HG03432 (cell line): ENCODE data around the gene TRAPPC5.
A peak's percentile ranks its signal among the peaks of the same experiment; 100 is the strongest.
"Not testable (repeated sequence)": the region's sequence is repeated elsewhere in the genome, so short reads cannot be mapped to it uniquely, and the experiment has no call there.

Source experiments
- ATAC-seq: cut with Tn5 transposase; IDR thresholded peaks from one replicate; pipeline ENCODE4 v1.9.1; 2021; ENCODE audit warnings: mild to moderate bottlenecking, moderate library complexity; ENCODE audit not compliant: unreplicated experiment

The TRAPPC5 gene

DNA sequence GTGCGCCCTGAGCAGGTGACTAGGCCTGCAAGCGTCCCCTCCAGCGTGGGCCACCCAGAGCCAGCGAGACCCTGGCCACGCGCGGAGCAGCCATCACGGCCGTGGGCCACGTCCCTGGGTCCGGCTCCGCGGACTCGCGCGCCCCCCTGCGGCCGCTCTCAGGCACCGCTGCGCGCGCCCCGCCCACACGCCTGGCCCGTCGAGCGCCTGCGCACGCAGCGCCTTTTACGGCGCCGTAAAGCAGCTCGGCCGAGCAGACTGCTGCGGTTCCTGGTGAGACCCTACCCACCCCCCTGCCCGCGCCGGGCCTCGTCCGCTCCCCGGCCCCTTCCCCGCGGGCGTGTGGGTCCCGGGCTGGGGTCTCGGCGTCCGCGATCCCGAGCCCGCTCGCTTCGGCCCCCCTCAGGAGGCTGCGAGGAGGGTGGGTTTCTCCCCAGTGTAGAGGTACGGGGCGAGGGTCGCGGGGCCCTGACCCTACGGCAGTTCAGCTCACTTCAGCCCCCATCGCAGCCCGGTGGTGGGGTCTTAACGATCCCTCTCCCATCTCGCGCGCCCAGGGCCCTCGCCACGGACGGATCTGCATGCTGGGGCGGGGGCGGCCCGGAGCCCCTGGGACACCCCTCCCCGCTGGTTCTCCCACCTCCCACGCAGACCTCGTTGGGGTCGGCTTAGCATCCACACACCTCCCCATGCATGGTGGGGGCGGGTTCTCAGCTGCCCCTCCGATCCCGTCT, at the start of gene TRAPPC5:
Gene TRAPPC5, plus strand, starts transcription at position 228 of the 734 bp plus-strand sequence. CDS start 1,421 bp downstream, outside the sequence.
- ATAC-seq = peak; percentile 73

DNA sequence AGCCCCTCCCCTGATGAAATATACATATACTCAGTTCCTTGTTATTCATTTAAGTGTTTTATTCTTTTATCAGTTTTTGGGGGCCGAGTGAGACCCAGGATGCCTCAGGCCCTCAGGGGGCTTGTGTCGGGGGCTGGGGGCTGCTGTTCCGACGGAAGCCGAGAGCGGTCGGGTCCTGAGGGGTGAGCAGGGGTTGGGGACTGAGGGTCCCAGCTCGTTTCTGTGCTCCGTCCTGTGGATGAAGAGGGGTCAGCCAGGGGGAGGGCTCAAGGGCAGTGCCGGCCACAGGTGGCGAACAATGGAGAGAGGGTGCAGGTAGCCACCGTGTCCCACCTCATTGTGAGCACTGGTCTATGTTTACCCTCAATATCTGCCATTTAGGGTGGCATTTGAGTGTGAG, 49.1 kb upstream of the TRAPPC5 start:
- no peak for ATAC-seq

DNA sequence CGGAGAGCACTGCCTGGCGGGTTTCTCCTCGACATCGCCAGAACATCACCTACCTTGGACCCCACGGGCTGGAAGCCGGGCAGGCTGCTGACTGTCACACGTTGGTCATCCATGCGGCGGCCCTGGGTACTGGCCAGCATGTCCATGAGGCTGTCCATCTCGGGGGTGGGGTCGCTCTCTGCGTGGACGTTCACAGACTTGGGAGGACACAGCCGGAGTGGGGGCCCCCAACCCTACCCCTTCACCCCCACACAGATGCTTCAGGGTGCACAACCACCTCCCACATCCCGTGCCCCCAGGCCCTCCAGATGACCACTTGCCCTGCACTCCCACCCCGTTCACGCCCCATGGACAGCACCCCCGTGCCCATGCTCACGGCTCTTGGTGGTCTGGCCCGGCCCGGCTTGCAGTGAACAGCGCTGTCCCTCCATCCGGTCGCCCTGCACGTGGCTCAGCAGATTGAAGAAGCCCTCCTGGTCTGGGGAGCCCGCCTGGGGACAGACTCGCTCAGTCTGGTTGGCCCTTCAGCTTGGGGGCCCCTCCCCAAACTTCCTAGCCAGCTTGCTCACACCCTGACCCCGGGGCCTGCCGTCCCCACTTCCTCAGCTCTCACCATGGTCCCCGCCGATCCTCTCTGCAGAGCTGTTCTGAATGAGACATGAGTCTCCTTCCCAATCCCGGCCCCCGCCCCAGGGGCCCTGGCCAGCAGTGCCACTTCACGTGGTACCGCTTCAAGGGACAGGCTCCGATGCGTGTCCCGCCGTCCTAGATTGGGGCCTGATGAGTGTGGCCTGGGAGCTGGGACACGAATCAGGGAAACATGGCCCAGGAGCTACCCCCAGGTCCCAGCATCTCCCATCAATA, 48.1 kb upstream of the TRAPPC5 start:
- no peak for ATAC-seq

DNA sequence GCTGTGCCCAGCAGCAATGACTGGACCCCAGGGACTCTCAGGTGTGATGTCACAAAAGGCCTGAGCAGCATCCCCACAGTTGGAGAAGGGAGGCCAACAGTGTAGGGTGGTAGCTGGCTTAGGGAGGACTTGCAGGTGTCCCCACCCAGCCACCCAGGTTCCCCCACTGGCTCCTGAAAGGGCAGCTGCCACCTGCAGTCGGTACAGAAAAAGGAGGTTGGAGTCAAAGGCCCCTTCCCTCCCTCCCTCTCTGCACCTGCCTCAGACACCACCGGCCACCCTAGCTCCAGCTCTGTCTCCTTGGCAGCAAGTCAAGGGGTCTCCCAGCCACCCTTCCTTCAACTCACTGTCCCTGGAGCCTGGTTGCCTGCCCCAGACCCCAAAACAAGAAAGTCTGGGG, 46.9 kb upstream of the TRAPPC5 start, which contains the start of gene PCP2:
Gene PCP2, minus strand, starts transcription at position 22 of the 400 bp plus-strand sequence. CDS start 262 bp downstream, outside the sequence.
- ATAC-seq = no peak

DNA sequence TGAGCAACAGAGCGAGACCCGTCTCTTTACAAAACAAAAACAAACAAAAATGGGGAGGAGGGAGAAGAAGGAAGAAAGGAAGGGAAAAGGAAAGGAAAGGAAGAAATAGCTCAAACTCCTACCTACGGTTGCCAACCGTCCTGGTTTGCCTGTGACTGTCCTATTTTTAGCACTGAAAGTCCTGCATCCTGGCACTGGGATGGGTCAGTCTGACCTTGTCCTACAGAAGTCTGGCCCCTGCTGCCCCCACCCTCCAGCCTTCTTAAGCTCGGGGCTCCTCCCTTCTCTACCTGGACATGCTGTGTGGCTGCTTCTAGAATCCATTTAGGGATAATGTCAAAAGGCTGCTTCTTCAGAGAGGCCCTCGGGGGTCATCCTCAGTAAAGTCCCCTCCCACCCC, 45.0 kb upstream of the TRAPPC5 start:
- no peak for ATAC-seq

DNA sequence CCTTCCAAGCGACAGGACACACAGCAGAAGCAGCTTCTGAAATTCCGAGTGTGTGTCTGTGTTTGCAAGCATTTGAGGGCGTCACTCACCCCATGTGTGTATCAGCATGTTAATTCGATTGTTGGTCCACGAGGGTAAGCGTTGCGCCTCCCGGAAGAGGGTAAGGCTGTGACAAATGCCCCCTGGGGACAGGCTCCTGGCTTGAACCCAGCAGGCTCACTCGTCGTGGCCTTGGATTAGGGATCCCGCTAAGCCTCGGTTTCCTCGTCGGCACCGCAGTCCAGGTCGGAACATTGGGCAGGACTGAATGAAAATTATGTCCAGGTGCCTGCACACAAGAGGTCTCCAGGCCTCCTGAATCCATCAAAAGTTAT, 44.3 kb upstream of the TRAPPC5 start:
- ATAC-seq = no peak

DNA sequence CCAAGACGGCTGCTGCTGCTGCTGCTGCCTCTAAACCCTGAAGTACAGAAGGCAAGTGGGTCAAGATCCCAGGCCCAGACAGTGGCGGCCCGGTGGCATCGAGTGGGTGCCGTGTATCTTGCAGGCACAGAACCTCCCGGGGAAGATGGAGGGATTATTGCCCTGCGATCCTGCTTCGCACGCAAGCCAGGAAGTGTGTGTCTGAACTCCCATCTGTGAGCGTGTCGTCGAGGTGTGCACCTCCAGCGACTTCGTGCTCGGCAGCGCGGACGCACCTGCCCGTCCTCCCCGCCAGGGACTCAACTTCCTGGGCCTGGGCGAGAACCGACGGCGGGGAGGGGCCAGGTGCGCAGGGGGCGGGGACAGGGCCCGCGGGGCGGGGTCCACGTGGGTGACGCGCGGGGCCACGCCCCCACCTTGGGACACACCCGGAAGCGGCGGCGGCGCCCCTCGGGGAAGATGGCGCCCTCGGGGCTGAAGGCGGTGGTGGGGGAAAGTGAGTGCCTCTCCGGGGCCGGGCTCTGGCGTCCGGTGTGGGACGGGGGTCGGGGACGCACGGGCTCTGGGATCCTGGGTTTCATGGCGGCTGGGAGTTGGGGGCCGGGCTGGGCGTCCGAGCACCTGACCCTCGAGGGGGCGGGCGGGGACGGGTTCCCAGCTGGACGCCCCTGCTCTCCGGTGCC, 43.8 kb upstream of the TRAPPC5 start, which contains the start of gene STXBP2:
Gene STXBP2, plus strand, starts transcription at position 420 of the 683 bp plus-strand sequence. Its CDS starts 40 bp downstream, at position 460.
- ATAC-seq = peak; percentile 76

DNA sequence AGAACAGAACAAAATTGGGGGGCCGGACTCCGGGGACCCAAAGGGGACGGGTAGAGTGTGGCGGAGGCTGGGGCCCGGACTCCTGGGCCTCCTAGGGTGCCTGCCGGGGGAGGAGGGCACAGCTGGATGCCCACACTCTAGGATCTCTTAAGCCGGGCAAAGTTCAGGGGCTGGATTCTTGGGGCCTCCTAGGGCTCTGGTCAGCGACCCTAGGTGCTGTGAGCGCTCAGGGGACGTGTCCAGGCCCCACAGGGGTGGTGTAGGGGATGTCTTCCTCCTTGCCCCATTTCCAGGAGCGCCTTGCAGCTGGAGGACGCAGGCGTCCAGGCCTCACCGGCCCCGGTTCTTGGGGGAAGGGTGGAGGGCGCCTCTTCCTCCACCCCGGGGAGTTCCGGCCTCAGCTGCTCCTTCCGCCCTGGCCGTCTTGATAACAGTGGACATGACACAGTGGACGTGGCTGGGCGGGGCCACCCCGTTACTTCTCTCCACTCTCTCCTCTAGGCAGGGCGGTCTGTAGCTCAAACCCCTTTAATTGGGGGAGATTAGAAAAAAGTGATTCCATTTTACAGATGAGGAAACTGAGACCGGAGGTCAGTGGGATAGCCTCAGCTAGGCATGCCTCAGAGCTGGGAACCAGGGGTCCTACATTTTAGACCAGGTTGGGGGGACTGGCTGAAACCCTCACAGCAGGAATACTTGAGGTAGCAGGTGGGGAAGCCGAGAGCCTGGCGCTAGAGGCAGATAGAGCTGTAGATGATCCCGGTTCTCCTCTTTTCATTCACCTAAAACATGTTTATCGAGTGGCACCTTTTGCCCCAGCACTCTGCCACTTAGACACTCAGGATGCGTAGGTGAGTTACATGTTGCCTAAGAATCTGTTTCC, 43.0 kb upstream of the TRAPPC5 start:
- ATAC-seq = peak; percentile 16

DNA sequence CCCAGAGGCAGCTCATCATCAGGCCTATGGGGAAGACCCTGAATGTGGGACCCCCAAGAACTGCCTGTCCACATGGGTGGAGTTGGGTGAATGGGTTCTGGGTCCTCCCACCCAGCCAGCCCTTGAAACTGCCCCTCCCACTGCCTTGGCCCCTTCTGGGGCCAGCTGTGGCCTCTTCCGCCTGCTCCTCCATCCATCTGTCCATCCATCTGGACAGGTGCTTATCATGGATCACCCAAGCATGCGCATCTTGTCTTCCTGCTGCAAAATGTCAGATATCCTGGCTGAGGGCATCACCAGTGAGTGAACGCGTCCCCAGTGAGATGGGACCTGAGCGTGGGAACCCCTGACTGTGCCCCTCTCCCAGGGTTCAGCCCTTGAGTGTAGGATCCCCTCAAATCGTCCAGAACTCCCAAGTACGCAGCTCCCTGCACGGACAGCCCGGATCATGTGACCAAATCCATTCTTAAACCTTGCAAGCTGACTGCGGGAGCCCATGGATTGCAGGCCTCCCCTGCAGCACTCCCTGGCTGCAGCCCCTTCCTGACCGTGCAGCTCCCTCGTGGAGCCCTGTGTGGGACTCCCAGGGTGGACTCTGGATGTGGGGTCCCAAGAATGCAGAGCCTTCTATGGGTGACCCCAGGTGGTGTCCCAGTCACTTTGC, 41.7 kb upstream of the TRAPPC5 start:
- no peak for ATAC-seq

DNA sequence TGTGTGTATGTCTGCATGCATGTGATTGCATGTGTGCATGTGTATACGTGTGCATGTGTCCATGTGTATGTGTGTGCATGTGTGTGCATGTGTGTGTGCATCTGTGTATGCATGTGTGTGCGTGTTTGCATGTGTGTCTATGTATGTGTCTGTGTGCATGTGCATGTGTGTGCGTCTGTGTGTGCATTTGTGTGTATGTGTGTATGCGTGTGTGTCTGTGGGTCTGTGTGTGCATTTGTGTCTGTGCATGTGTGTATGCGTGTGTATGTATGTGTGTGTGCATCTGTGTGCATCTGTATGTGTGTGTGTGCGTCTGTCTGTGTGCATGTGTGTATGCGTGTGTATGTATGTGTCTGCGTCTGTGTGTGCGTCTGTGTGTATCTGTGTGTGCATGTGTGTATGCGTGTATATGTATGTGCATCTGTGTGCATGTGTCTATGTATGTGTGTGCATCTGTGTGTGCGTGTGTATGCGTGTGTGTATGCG, 40.7 kb upstream of the TRAPPC5 start:
- no peak for ATAC-seq

DNA sequence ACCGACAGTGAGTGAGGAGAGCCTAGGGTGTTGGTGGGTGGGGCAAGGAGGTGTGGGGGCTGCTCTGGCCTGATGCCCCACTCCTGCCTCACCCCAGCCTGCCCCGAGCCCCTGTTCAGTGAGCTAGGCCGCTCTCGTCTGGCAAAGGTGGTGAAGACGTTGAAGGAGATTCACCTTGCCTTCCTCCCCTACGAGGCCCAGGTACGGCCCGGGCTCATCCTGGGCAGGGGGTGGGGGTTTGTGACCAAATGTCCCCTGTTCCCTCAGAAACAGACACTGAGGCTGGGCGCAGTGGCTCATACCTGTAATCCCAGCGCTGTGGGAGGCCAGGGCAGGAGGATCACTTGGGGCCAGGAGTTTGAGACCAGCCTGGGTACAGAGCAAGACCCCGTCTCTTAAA, 39.8 kb upstream of the TRAPPC5 start:
- ATAC-seq = no peak

DNA sequence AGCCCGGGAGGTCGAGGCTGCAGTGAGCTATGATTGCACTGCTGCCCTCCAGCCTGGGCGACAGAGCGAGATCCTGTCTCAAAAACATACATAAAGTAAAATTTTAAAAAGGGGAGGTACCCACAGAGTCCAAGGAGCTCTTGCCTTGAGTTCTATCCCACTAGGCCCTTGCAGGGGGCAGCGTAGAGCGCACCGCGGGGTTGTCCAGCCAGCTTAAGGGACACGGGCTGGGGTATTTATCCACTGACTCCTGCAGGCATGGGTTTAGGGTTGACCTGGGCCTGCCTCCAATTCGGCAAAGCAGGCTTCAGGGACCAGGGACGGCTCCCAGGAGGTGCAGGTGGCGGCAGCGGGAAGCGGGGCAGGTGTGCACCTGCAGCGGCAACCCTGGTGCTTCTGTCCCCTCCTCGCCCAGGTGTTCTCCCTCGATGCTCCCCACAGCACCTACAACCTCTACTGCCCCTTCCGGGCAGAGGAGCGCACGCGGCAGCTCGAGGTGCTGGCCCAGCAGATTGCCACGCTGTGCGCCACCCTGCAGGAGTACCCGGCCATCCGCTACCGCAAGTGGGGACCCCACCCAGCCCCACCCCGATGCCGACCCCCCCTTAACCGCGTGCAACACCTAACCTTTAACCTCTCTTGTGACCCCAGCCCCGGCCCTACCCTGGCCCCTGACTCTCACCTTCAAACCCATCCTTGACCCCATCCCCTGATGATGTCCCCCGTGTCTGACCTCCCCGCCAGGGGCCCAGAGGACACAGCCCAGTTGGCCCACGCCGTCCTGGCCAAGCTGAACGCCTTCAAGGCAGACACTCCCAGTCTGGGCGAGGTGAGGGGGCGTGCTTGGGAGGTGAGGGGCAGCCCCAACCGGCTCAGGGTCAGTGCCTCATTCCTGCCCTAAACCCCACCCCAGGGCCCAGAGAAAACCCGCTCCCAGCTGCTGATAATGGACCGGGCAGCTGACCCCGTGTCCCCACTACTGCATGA, 39.0 kb upstream of the TRAPPC5 start:
- no peak for ATAC-seq

DNA sequence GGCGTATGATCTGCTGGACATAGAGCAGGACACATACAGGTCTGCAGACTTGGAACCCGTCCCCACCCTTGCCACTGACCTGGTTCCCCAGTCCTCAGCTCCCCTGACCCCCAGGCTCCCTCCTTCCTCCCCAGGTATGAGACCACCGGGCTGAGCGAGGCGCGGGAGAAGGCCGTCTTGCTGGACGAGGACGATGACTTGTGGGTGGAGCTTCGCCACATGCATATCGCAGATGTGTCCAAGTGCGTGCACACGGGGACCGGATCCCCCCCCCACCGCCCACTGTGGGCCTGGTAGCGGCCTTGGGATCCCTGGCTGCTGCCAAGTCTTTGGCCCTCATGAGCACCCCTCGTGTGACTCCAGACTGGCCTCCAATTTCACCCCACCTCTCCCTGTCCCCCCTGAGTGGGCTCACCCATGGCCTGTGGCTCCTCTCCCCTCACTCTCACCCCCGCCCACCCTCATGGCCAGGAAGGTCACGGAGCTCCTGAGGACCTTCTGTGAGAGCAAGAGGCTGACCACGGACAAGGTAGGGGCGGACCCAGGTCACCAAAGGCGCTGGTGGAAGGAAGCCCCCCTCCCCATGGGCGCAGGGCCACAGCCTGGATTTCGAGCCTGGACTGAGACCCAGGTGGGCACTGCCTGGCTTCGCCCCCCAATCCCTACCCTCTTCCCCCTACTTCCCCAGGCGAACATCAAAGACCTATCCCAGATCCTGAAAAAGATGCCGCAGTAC, 38.2 kb upstream of the TRAPPC5 start:
- no peak for ATAC-seq

DNA sequence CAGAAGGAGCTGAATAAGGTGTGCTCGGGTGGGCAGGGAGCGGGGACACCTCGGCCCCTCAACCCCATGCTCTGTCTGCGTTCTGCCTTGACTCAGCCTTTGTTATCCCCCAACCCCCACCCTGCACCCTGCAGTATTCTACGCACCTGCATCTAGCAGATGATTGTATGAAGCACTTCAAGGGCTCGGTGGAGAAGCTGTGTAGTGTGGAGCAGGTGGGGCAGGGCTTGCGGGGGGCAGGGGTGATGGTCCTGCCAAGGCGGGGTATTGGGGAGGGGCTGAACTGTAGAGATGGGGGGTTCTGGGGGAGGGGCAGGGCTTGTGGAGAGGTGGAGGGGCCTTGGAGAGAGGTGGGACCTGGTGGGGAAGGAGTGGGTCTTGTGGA, 37.6 kb upstream of the TRAPPC5 start:
- no peak for ATAC-seq

DNA sequence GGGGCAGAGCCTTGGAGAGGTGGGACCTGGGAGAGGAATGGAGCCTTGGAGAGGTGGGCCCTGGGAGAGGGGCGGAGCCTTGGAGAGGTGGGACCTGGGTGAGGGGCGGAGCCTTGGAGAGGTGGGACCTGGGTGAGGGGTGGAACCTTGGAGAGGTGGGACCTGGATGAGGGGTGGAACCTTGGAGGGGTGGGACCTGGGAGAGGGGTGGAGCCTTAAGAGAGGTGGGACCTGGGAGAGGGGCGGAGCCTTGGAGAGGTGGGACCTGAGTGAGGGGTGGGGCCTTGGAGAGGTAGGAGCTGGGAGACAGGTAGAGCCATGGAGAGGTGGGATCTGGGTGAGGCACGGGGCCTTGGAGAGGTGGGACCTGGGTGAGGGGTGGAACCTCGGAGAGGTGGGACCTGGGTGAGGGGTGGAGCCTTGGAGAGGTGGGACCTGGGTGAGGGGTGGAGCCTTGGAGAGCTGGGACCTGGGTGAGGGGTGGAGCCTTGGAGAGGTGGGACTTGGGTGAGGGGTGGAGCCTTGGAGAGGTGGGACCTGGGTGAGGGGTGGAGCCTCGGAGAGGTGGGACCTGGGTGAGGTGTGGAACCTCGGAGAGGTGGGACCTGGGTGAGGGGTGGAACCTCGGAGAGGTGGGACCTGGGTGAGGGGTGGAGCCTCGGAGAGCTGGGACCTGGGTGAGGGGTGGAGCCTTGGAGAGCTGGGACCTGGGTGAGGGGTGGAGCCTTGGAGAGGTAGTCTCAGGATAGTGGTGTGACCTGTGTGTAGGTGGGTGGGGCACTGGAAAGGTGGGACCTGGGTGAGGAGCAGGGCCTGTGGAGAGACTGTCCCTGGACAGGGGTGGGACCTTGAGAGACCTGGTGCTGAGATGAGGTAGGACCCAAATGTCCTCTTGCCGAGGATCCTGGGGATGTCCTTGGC, 36.7 kb upstream of the TRAPPC5 start:
- ATAC-seq = not testable (repeated sequence)

DNA sequence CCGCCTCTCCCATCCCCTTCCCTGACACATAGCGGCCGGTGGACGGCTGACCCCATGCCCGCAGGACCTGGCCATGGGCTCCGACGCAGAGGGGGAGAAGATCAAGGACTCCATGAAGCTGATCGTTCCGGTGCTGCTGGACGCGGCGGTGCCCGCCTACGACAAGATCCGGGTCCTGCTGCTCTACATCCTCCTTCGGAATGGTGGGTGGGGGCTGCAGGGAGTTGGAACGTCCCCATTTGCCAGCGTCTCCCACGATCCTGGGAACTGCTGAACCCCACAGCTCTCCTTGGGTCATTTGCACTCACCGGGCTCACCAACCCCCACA, 36.1 kb upstream of the TRAPPC5 start:
- ATAC-seq = no peak

DNA sequence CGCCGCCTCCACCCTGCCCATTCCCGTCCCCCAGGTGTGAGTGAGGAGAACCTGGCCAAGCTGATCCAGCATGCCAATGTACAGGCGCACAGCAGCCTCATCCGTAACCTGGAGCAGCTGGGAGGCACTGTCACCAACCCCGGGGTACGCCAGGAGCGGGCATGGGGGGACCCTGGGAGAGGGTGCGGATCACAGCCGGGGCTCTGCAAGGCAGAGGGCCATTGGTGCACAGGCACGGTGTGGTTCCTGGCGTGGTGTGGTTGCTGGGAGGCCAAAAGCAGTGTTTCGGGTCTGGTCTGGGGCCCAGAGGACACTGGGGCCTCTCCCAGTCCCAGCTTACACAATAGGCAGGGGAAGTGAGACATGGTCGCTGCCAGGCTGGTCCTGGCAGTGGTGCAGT, 35.5 kb upstream of the TRAPPC5 start:
- no peak for ATAC-seq
